Chondrocyte (in vitro differentiated cells): Measurements from ENCODE around the gene TTK. TPM values are rescaled to one million over a fixed set of nuclear protein-coding genes. Genes with fewer than 3 reads are reported as not detected.
A peak's percentile ranks its signal among the peaks of the same experiment; 100 is the strongest.

Experiments used
- DNase-seq: peaks from one replicate; pipeline ENCODE4 v3.0.0; 2021; ENCODE audit warnings: mixed read lengths, low spot score
- H3K27ac Mint-ChIP-seq: one replicate; pipeline ENCODE4 v1.8.0; 2021; ENCODE audit warnings: mild to moderate bottlenecking, moderate library complexity, mixed read lengths; ENCODE audit not compliant: unreplicated experiment
- H3K27me3 Mint-ChIP-seq: 2 replicates; pipeline ENCODE4 v1.8.0; 2021; ENCODE audit warnings: low read depth, mixed read lengths
- H3K36me3 Mint-ChIP-seq: 2 replicates; pipeline ENCODE4 v1.8.0; 2021; ENCODE audit warnings: low read depth, mixed read lengths
- H3K4me1 Mint-ChIP-seq: 2 replicates; pipeline ENCODE4 v1.8.0; 2021; ENCODE audit warnings: low read depth, mild to moderate bottlenecking, mixed read lengths
- H3K4me3 Mint-ChIP-seq: one replicate; pipeline ENCODE4 v1.8.0; 2021; ENCODE audit warnings: mild to moderate bottlenecking, moderate library complexity, mixed read lengths; ENCODE audit not compliant: unreplicated experiment
- H3K9me3 Mint-ChIP-seq: 2 replicates; pipeline ENCODE4 v1.8.0; 2021; ENCODE audit warnings: low read depth, mixed read lengths
- total RNA-seq: library from RNA; stranded (reverse); gene quantifications from 3 replicates; pipeline ENCODE4 v1.2.1, GENCODE V29; 2021
- TF ChIP-seq, protein P1 (sequence below): fragments of 200-600 bp; sonication (generic); IDR thresholded peaks from 2 replicates; pipeline ENCODE4 v1.5.0; 2021; ENCODE audit warnings: antibody characterized with exemption, mild to moderate bottlenecking, moderate library complexity

The TTK gene
- total RNA-seq, 1 donor from 2014 or later: 3.8 TPM

- H3K27me3 Mint-ChIP-seq: peaks cover 23% of the 10 kb centered on the region
- H3K36me3 Mint-ChIP-seq: peaks cover 1% of the 10 kb centered on the region
- peaks cover 32% of the 10 kb centered on the region for H3K9me3 Mint-ChIP-seq
- H3K4me1 Mint-ChIP-seq: no peaks in the 10 kb centered on the region
- TF ChIP-seq, protein P1, sequence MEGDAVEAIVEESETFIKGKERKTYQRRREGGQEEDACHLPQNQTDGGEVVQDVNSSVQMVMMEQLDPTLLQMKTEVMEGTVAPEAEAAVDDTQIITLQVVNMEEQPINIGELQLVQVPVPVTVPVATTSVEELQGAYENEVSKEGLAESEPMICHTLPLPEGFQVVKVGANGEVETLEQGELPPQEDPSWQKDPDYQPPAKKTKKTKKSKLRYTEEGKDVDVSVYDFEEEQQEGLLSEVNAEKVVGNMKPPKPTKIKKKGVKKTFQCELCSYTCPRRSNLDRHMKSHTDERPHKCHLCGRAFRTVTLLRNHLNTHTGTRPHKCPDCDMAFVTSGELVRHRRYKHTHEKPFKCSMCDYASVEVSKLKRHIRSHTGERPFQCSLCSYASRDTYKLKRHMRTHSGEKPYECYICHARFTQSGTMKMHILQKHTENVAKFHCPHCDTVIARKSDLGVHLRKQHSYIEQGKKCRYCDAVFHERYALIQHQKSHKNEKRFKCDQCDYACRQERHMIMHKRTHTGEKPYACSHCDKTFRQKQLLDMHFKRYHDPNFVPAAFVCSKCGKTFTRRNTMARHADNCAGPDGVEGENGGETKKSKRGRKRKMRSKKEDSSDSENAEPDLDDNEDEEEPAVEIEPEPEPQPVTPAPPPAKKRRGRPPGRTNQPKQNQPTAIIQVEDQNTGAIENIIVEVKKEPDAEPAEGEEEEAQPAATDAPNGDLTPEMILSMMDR: no peak
- H3K27ac Mint-ChIP-seq: no peak overlapping the region
- H3K4me3 Mint-ChIP-seq: no peak overlapping the region
- no peak for DNase-seq
Measured at GRCh38 chr6:79971193-79971592, 33.3 kb upstream of the TTK start.

GRCh38 chr6:79981652-79982051, 22.8 kb upstream of the TTK start:
- no peak overlapping the region for H3K27ac Mint-ChIP-seq
- DNase-seq: no peak
- no peaks in the 10 kb centered on the region for H3K4me1 Mint-ChIP-seq
- no peaks in the 10 kb centered on the region for H3K36me3 Mint-ChIP-seq
- TF ChIP-seq, protein P1: no peak
- H3K4me3 Mint-ChIP-seq: no peak overlapping the region
- peaks cover 28% of the 10 kb centered on the region for H3K27me3 Mint-ChIP-seq
- H3K9me3 Mint-ChIP-seq: no peaks in the 10 kb centered on the region

DNA sequence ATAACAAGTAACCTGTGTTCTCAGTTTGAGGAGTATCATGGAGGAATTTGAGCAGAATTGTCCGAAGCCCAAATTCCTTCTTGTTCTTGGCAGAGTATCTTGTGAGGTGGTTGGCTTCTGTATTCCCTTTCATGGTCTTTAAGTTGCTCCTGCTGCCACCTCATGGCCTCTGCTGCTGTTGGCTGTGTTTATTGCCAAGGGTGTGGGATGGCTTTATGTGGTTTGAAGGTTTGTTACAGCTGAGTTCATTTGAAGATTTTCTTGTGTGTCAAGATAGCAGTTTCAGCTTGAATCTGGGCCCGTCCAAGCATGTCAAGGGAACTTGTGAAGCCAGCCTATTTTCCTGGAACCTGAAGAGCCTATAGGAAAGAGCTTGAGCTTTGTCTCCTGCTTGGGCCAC, 20.2 kb upstream of the TTK start:
- Mint-ChIP-seq H3K4me1 (no peaks in the 10 kb centered on the region), H3K27me3 (peaks cover 17% of the 10 kb centered on the region), H3K36me3 (no peaks in the 10 kb centered on the region), H3K27ac (no peak overlapping the region), H3K9me3 (no peaks in the 10 kb centered on the region), H3K4me3 (no peak overlapping the region)
- TF ChIP-seq, protein P1: peak; percentile 11
- no peak for DNase-seq

GRCh38 chr6:79985128-79985527, 19.3 kb upstream of the TTK start:
- Mint-ChIP-seq H3K4me3 (no peak overlapping the region), H3K9me3 (no peaks in the 10 kb centered on the region), H3K4me1 (no peaks in the 10 kb centered on the region), H3K27ac (no peak overlapping the region), H3K36me3 (no peaks in the 10 kb centered on the region), H3K27me3 (peaks cover 19% of the 10 kb centered on the region)
- TF ChIP-seq, protein P1: no peak
- no peak for DNase-seq

DNA sequence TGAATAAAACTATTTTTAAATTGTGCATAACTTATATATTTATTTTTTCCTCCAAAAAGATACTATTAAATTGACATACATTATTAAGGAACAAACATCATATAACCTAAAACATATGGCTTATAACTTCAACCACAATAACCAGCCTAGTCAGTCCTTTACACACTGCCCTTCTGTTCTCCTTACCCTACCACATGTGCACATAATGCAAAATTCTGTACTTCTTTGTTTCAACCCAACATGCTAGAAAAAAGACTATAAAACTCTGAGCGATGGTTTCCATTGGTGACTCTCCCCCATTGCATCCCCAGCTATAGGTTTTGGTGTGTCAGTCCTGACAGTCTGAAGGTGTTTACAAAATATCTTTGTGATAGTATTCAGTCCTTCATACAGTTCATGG, 14.8 kb upstream of the TTK start:
- TF ChIP-seq, protein P1: no peak
- Mint-ChIP-seq H3K9me3 (peaks cover 7% of the 10 kb centered on the region), H3K4me3 (no peak overlapping the region), H3K4me1 (no peaks in the 10 kb centered on the region), H3K27ac (no peak overlapping the region), H3K27me3 (peaks cover 27% of the 10 kb centered on the region), H3K36me3 (peaks cover 1% of the 10 kb centered on the region)
- no peak for DNase-seq
